Midbrain (tissue), 1 donor: ENCODE data around the gene AHNAK2.
"Not testable (repeated sequence)": the region's sequence is repeated elsewhere in the genome, so short reads cannot be mapped to it uniquely, and the experiment has no call there.

ENCODE experiments used
- DNase-seq: peaks from one replicate; lab custom pipeline; 2025; lab: John Stamatoyannopoulos, UW

AHNAK2 gene

GRCh38 chr14:104953896-104954656, 24.1 kb downstream of the AHNAK2 start:
- DNase-seq, result no peak

GRCh38 chr14:104953097-104953496, 25.1 kb downstream of the AHNAK2 start:
- DNase-seq, result no peak

DNA sequence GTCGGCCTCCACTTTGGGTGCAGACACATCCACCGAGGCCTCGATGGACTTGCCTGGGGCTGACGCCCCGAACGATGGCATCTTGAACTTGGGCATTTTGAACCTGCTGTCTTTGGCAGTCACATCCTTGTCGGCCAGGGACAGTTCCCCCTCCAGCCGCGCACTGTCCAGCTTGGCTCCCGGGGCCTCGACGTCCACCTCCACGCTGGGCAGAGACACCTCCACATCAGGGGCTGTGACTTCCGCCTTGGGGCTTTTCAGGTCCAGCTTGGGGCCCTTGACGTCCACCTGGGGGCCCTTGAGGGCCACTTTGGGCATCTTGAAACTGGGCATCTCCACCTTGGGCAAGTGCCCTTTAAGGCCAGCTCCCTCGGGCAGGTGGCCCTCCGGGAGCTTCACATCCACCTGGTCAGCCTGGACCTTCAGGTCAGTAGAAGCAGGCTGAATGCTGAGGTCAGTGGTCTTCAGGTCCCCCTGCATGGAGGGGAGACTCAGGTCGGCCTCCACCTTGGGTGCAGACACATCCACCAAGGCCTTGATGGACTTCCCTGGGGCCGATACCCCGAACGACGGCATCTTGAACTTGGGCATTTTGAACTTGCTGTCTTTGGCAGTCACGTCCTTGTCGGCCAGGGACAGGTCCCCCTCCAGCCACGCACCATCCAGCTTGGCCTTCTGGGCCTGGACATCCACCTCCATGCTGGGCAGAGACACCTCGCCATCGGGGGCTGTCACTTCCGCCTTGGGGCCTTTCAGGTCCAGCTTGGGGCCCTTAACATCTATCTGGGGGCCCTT, 26.1 kb downstream of the AHNAK2 start:
- DNase-seq, result not testable (repeated sequence)

- not testable (repeated sequence) for DNase-seq
Observed at GRCh38 chr14:104950701-104951100, 27.5 kb downstream of the AHNAK2 start.

DNA sequence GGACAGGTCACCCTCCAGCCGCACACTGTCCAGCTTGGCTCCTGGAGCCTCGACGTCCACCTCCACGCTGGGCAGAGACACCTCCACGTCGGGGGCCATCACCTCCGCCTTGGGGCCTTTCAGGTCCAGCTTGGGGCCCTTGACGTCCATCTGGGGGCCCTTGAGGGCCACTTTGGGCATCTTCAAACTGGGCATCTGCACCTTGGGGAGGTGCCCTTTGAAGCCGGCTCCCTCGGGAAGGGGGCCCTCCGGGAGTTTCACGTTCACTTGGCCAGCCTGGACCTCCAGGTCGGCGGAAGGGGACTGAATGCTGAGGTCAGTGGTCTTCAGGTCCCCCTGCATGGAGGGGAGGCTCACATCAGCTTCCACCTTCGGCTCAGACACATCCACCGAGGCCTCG, 28.2 kb downstream of the AHNAK2 start:
- no peak for DNase-seq

GRCh38 chr14:104949406-104949955, 28.7 kb downstream of the AHNAK2 start:
- DNase-seq, result not testable (repeated sequence)

DNA sequence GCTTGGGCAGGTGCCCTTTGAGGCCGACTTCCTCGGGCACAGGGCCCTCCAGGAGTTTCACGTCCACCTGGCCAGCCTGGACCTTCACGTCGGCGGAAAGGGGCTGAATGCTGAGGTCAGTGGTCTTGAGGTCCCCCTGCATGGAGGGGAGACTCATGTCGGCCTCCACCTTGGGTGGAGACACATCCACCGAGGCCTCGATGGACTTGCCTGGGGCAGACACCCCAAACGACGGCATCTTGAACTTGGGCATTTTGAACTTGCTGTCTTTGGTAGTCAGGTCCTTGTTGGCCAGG, 29.5 kb downstream of the AHNAK2 start:
- no peak for DNase-seq

DNA sequence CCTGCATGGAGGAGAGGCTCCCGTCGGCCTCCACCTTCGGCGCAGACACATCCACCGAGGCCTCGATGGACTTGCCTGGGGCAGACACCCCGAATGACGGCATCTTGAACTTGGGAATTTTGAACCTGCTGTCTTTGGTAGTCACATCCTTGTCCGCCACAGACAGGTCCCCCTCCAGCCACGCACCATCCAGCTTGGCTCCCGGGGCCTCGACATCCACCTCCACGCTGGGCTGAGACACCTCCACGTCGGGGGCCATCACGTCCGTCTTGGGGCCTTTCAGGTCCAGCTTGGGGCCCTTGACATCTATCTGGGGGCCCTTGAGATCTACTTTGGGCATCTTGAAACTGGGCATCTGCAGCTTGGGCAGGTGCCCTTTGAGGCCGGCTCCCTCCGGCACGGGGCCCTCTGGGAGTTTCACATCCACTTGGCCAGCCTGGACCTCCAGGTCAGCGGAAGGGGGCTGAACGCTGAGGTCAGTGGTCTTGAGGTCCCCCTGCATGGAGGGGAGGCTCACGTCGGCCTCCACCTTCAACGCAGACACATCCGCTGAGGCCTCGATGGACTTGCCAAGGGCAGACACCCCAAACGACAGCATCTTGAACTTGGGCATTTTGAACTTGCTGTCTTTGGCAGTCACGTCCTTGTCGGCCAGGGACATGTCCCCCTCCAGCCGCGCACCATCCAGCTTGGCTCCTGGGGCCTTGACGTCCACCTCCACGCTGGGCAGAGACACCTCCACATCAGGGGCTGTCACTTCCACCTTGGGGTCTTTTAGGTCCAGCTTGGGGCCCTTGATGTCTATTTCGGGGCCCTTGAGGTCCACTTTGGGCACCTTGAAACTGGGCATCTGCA, 30.1 kb downstream of the AHNAK2 start:
- not testable (repeated sequence) for DNase-seq

- not testable (repeated sequence) for DNase-seq
Observed at GRCh38 chr14:104947201-104947600, 31.0 kb downstream of the AHNAK2 start.

- not testable (repeated sequence) for DNase-seq
Observed at GRCh38 chr14:104945986-104946965, 31.9 kb downstream of the AHNAK2 start.

DNA sequence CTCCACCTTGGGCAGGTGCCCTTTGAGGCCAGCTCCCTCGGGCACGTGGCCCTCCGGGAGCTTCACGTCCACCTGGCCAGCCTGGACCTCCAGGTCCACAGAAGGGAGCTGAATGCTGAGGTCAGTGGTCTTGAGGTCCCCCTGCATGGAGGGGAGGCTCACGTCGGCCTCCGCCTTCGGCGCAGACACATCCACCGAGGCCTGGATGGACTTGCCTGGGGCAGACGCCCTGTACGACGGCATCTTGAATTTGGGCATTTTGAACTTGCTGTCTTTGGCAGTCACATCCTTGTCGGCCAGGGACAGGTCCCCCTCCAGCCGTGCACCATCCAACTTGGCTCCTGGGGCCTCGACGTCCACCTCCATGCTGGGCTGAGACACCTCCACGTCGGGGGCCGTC, 32.9 kb downstream of the AHNAK2 start:
- DNase-seq, result not testable (repeated sequence)

- DNase-seq, result not testable (repeated sequence)
Observed at GRCh38 chr14:104944436-104945205, 33.6 kb downstream of the AHNAK2 start.

GRCh38 chr14:104944016-104944308, 34.2 kb downstream of the AHNAK2 start:
- DNase-seq, result not testable (repeated sequence)

GRCh38 chr14:104943216-104944015, 34.8 kb downstream of the AHNAK2 start:
- not testable (repeated sequence) for DNase-seq

- DNase-seq, result no peak
Observed at GRCh38 chr14:104942586-104942985, 35.6 kb downstream of the AHNAK2 start.

DNA sequence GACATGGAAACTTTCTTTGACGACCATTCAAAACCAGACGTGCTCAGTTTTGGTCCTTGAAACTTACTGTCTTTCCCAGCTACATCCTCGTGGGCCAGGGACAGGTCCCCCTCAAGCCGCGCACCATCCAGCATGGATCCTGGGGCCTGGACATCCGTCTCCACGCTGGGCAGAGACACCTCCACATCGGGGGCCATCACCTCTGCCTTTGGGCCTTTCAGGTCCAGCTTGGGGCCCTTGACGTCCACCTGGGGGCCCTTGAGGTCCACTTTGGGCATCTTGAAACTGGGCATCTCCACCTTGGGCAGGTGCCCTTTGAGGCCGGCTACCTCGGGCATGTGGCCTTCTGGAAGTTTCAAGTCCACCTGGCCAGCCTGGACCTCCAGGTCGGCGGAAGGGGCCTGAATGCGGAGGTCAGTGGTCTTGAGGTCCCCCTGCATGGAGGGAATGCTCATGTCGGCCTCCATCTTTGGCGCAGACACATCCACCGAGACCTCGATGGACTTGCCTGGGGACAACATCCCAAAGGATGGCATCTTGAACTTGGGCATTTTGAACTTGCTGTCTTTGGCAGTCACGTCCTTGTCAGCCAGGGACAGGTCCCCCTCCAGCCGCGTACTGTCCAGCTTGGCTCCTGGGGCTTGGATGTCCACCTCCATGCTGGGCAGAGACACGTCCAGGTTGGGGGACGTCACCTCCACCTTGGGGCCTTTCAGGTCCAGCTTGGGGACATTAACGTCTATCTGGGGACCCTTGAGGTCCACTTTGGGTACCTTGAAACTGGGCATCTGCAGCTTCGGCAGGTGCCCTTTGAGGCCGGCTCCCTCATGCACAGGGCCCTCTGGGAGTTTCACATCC, 36.4 kb downstream of the AHNAK2 start:
- no peak for DNase-seq

DNA sequence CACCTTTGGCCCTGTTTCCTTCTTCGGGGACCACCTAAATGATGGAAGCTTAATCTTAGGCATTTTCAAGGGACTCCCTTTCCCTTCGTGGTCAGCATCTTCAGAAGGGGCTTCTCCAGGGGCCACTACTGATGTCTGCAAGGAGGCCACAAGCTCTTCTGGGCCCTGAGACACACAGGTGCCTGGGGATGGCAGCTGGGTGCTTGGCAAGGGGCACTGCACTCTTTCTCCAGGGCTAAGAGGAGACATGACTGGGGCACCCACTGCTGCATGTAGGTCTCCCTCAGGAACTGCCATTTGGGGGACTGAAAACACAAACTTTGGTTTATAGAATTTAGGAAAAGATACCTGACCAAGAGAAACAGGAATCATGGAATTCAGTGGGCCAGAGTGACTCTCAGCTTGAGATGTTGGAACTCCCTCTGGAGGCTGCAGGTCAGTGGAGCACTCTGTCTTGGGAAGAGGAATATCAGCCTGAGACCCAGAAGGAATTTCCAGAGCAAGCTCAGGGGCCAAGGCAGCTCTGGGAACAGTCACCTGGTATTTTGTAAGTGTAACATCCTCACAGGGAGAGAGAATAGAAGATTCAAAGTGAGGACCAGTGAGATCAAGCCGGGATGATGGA, 37.5 kb downstream of the AHNAK2 start:
- no peak for DNase-seq
